ENCODE measurements around the gene FNDC3A. TPM values are rescaled to one million over a fixed set of nuclear protein-coding genes. Genes with fewer than 3 reads are reported as not detected.

The FNDC3A gene, protein sequence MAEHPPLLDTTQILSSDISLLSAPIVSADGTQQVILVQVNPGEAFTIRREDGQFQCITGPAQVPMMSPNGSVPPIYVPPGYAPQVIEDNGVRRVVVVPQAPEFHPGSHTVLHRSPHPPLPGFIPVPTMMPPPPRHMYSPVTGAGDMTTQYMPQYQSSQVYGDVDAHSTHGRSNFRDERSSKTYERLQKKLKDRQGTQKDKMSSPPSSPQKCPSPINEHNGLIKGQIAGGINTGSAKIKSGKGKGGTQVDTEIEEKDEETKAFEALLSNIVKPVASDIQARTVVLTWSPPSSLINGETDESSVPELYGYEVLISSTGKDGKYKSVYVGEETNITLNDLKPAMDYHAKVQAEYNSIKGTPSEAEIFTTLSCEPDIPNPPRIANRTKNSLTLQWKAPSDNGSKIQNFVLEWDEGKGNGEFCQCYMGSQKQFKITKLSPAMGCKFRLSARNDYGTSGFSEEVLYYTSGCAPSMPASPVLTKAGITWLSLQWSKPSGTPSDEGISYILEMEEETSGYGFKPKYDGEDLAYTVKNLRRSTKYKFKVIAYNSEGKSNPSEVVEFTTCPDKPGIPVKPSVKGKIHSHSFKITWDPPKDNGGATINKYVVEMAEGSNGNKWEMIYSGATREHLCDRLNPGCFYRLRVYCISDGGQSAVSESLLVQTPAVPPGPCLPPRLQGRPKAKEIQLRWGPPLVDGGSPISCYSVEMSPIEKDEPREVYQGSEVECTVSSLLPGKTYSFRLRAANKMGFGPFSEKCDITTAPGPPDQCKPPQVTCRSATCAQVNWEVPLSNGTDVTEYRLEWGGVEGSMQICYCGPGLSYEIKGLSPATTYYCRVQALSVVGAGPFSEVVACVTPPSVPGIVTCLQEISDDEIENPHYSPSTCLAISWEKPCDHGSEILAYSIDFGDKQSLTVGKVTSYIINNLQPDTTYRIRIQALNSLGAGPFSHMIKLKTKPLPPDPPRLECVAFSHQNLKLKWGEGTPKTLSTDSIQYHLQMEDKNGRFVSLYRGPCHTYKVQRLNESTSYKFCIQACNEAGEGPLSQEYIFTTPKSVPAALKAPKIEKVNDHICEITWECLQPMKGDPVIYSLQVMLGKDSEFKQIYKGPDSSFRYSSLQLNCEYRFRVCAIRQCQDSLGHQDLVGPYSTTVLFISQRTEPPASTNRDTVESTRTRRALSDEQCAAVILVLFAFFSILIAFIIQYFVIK
- 1 to 10 TPM; 6.8 to 9.8 (median 8.0) TPM for polyA plus RNA-seq (ENCODE audit: low read depth in 6 of 6)

DNA sequence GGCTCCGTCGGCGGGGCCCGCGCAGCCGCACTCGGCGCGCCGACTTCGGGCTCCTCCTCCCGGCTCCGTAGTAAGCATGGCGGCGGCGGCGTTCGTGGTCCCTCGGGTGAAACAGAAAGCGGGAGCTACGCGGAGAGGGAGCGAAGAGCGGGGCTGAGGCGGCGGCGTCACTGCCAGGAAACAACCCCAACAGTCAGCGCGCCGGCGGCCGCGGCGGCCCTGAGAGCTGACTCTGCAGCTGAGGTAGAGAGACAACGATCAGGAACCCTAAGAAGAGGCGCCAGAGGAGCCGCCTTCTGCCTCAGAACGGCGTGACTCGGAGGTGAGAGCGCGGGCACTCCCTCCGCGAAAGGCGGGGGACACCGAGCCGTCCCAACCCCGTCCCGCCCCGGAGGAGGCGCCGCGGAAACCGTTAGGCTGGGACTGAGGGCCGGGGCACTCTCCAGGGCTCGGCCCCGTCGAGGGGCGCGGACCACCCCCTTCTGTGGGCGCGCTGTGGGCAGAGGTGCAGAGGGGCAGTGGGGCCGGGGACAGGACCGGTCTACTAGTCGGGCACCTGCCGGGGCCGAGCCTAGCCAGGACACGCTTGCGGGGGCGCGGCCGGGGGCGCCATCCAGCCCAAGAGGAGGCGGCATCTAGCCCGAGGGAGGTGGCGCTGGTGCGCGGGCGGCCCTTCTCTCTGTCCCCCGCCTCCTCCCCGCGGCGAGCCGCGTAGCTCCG is at the start of gene FNDC3A:
TSS of gene FNDC3A (plus strand) at position 57 of the 720 bp plus-strand sequence. CDS start 30,279 bp downstream, outside the sequence.
- peaks cover 10 to 17% of the 10 kb centered on the region in 2 donors for H3K36me3 Mint-ChIP-seq
- peak within 1 kb of the TSS; percentile 93 to 99 (median 97) for H3K4me3 Mint-ChIP-seq
- H3K9me3 Mint-ChIP-seq = peaks cover 9 to 23% (median 11%) of the 10 kb centered on the region in 7 donors
- ATAC-seq (ENCODE audit: low read depth in 2 of 2) (peak; percentile 69 to 71), DNase-seq (peak; percentile 84)
- H3K4me1 Mint-ChIP-seq = peaks cover 27 to 43% (median 42%) of the 10 kb centered on the region in 3 donors
- peak within 1 kb of the TSS; percentile 91 to 99 (median 99) for H3K27ac Mint-ChIP-seq
- H3K27me3 Mint-ChIP-seq = peaks cover 5 to 8% (median 6%) of the 10 kb centered on the region in 3 donors

DNA sequence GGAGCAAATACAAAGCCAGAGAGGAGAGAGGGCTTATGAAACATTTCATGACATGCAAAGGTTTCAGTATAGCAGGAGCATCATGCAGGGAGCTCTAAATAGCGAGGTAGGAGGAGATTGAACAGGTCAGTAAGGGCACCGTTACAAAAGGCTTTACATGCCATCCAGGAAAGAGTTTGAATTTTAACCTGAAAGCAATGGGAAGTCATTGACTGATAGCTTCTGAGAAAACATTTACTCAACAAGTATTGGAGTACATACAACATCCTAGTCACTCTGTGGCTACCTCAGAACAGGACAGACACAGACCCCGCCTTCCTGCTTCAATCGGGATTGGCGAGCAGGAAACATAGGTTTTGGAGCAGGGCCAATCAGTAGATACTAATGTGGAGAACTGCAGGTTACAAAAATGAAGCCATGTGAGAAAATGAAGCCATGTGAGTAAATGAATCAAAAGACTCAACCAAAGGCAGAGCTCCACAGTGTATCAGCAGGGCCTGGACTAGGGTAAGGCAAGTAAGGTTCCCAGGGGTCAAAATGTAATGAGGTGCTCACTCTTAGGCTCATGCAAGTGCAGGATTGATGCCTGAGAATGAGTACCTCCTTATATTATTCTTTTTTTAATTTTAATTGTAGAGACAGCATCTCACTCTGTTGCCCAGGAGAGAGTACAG is 46.8 kb upstream of the FNDC3A start:
- no peak for DNase-seq
- no peak overlapping the region for H3K4me3 Mint-ChIP-seq
- no peak for ATAC-seq (ENCODE audit: low read depth in 2 of 2)
- H3K9me3 Mint-ChIP-seq = peaks cover 0 to 9% (median 3%) of the 10 kb centered on the region in 7 donors
- peak overlapping the region in 1 of 6 donors; percentile 0 for H3K27ac Mint-ChIP-seq
- H3K27me3 Mint-ChIP-seq = peaks cover 9 to 16% (median 12%) of the 10 kb centered on the region in 3 donors
- H3K36me3 Mint-ChIP-seq = peaks cover 0 to 5% of the 10 kb centered on the region in 2 donors
- no peaks in the 10 kb centered on the region for H3K4me1 Mint-ChIP-seq

DNA sequence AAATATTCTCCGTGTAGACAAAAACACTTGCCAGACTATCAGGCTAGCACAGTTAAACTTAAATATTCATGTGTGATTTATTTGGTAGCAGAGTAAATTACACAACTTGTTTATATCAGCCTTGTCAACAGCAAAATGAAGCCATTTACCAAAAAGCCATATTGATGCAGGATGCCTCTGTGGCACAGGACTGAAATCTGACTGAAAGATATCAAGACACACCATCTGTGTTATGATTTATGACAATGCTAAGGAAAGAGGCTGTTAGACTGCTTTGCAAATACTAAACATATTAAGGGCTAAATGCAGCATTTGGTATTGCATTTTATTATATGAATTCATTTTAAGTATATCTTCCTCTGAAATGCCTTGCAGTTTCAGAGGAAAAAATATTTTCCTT is 44.8 kb upstream of the FNDC3A start:
- H3K36me3 Mint-ChIP-seq = peaks cover 0 to 8% of the 10 kb centered on the region in 2 donors
- H3K27ac Mint-ChIP-seq = no peak overlapping the region
- no peaks in the 10 kb centered on the region for H3K4me1 Mint-ChIP-seq
- H3K27me3 Mint-ChIP-seq = peaks cover 10 to 20% (median 17%) of the 10 kb centered on the region in 3 donors
- ATAC-seq (ENCODE audit: low read depth in 2 of 2) = no peak
- no peak for DNase-seq
- peaks cover 0 to 26% (median 8%) of the 10 kb centered on the region in 7 donors for H3K9me3 Mint-ChIP-seq
- H3K4me3 Mint-ChIP-seq = no peak overlapping the region

DNA sequence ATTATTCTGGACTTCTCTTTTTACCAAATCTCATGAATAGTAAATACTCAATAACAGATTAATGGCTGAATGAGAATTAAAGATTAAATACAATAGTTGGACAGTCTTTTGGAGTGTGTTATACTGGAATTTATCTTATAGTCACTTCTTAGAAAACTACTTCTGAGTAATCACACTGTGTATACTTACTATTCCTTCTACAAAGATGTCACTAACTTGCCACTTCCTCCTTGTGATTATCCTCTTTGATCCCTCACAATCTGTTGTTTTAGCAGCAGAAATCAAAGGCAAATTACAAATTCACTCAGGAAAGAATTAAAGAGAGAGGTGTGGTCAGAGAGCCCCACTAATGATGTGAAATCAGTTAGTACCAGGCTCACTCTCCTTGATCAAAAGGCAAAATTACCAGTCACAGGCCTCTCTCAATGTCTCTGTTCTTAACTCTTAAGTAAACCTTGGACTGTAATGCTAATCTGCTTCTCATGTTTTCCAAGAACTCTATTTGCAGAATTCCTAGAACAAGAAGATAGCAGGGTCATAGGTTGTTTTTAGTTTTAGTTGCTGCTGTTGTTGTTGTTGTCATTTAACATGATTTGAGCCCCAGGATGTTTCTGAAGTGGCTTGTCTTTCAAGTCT is 37.3 kb upstream of the FNDC3A start:
- Mint-ChIP-seq H3K4me3 (no peak overlapping the region), H3K27me3 (peaks cover 6 to 19% (median 7%) of the 10 kb centered on the region in 3 donors), H3K9me3 (peaks cover 0 to 22% (median 4%) of the 10 kb centered on the region in 7 donors), H3K36me3 (peaks cover 0 to 7% of the 10 kb centered on the region in 2 donors), H3K4me1 (no peaks in the 10 kb centered on the region), H3K27ac (no peak overlapping the region)
- no peak for DNase-seq
- no peak for ATAC-seq (ENCODE audit: low read depth in 2 of 2)

DNA sequence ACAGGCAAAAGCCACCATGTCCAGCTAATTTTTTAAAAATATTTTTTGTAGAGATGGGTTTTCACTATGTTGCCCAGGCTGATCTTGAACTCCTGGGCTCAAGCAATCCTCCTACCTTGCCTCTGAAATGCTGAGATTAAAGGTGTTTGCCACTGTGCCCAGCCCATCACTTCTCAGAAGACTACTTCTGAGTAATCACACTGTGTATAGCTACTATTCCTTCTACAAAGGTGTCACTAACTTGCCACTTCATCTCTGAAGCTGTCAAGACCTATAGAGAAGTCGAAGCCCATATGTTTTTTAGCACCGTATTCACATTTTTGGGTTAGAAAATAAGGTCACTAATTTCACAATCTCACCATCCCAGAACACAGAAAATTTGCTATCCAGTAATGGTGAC is 36.0 kb upstream of the FNDC3A start:
- no peak for DNase-seq
- Mint-ChIP-seq H3K4me3 (no peak overlapping the region), H3K9me3 (peaks cover 0 to 9% (median 0%) of the 10 kb centered on the region in 7 donors), H3K27me3 (peaks cover 0 to 10% (median 4%) of the 10 kb centered on the region in 3 donors), H3K27ac (no peak overlapping the region), H3K4me1 (no peaks in the 10 kb centered on the region), H3K36me3 (no peaks in the 10 kb centered on the region)
- no peak for ATAC-seq (ENCODE audit: low read depth in 2 of 2)

DNA sequence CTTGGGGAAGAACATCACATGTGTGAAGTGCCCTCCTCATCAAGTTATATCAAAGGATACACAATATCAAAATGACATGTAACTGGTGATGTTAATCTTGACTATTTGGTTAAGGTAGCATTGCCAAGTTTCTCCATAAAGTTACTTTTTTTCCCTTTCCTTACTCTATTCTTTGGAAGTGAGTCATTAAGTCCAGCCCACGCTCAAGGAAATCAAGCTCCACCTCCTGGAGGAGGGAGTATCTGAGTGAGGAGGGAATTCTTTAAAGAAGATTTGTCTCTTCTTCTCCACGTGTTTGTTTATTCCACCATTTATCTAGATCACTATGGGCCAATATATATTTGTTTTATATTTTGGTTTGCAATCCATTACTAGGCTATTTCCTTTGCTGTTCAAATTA is 33.6 kb upstream of the FNDC3A start:
- DNase-seq (no peak), ATAC-seq (ENCODE audit: low read depth in 2 of 2) (no peak)
- Mint-ChIP-seq H3K4me1 (no peaks in the 10 kb centered on the region), H3K36me3 (no peaks in the 10 kb centered on the region), H3K4me3 (no peak overlapping the region), H3K9me3 (no peaks in the 10 kb centered on the region), H3K27ac (no peak overlapping the region), H3K27me3 (peaks cover 0 to 10% (median 0%) of the 10 kb centered on the region in 3 donors)

DNA sequence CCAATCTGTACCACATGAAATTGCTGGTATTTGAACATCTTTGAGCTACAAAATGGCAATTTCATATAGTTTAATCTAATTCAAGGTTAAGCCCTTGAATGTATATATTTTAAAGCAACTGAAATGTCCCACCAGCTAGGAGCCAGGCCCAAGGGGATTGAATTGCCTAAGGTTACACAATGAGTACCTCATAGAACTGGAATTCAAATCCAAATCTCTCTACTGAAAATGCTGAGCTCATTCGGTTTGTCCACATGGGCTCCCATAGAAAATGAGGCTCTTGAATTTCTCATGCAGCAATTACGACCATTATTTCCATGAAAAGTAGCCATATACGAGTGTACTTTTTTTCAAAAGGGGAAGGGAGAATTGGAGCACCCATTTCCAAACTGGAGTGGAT is 31.5 kb upstream of the FNDC3A start:
- no peak overlapping the region for H3K27ac Mint-ChIP-seq
- peaks cover 0 to 10% (median 0%) of the 10 kb centered on the region in 3 donors for H3K27me3 Mint-ChIP-seq
- DNase-seq (no peak), ATAC-seq (ENCODE audit: low read depth in 2 of 2) (no peak)
- H3K4me3 Mint-ChIP-seq = no peak overlapping the region
- no peaks in the 10 kb centered on the region for H3K4me1 Mint-ChIP-seq
- H3K9me3 Mint-ChIP-seq = no peaks in the 10 kb centered on the region
- H3K36me3 Mint-ChIP-seq = no peaks in the 10 kb centered on the region

DNA sequence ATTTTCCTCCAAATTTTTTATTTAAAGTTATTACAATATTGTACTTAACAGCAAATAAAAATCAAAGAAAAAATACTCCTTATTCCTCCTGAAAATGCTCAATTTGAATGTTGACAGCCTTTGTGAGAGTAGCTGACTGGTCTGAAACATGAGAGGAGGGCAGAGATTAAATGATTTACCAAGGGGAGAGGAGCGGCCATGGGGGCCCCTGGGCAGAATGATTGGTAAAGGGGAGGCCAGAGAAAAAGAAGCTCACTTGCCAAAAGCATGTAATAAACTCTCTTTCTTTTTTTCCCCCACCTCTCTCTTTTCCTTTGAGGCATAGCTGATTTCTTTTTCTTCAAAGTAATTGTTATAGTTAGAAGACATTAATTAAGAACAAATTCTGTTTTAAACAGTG is 30.1 kb upstream of the FNDC3A start:
- H3K27me3 Mint-ChIP-seq = peaks cover 0 to 6% (median 0%) of the 10 kb centered on the region in 3 donors
- H3K36me3 Mint-ChIP-seq = no peaks in the 10 kb centered on the region
- no peak overlapping the region for H3K4me3 Mint-ChIP-seq
- H3K4me1 Mint-ChIP-seq = no peaks in the 10 kb centered on the region
- DNase-seq = no peak
- ATAC-seq (ENCODE audit: low read depth in 2 of 2) = no peak
- no peak overlapping the region for H3K27ac Mint-ChIP-seq
- H3K9me3 Mint-ChIP-seq = no peaks in the 10 kb centered on the region

DNA sequence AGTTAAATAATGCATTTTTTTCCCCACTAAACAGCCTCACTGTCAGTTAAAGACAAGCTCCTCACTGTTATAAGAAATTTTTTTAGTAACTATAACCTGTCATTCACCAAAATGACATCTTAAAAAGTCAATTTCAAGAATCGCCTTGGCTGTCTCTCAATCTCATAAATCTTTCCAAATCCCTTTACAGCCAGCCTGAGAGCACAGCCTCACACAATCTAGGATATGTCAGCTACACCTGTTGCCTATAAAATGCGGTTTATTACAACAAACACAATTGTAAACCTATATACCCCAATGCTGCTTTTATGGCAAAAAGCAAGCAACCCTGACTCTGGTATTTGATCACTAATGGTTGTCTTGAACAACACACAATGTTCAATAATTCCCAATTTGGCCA is 29.5 kb upstream of the FNDC3A start:
- Mint-ChIP-seq H3K27me3 (peaks cover 0 to under 1% (median 0%) of the 10 kb centered on the region in 3 donors), H3K4me1 (no peaks in the 10 kb centered on the region), H3K9me3 (no peaks in the 10 kb centered on the region), H3K4me3 (no peak overlapping the region), H3K27ac (no peak overlapping the region), H3K36me3 (no peaks in the 10 kb centered on the region)
- ATAC-seq (ENCODE audit: low read depth in 2 of 2) (no peak), DNase-seq (no peak)

DNA sequence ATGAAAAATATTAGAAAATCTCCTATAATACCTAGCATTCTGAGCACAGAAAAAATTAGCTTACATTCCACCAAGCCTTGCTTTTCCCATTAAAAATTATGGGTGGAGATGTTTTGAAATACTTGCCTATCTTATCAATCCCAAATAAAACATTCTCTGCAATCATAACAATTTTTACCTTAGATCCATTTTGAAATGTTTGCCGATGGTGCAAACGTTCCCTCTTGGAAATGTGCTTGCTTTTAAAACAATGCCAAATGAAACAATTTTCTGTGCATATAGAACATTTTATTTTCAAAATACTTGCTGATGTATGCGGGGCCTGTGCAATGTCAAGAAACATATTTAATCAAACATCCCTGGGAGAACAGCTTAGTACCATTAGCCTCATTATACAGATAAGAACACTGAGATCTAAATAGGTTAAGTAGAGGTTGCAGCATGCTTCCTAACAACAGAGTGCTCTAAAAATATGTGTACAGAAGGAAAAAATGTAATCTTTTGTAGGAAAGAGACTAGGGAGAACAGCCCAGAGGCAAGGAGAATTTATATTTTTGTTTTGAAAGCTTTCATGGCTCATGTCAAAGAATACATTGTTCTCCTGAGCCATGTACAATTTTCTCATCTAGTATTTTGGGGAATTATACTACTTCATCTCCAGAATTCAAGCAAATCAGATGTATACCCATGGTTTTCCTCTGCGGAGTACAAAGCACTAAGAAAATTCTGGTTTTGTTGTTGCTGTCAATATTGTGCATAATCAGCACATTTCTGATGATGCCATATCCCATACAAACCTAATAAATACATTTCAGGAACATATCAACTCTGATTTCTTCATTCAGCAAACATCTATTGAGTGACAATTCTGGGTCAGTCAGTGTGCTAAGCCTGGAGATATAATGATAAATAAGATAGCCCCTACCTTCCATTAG is 25.9 kb upstream of the FNDC3A start:
- no peak for DNase-seq
- Mint-ChIP-seq H3K36me3 (no peaks in the 10 kb centered on the region), H3K9me3 (no peaks in the 10 kb centered on the region), H3K4me1 (no peaks in the 10 kb centered on the region), H3K27ac (no peak overlapping the region), H3K27me3 (no peaks in the 10 kb centered on the region), H3K4me3 (no peak overlapping the region)
- no peak for ATAC-seq (ENCODE audit: low read depth in 2 of 2)

DNA sequence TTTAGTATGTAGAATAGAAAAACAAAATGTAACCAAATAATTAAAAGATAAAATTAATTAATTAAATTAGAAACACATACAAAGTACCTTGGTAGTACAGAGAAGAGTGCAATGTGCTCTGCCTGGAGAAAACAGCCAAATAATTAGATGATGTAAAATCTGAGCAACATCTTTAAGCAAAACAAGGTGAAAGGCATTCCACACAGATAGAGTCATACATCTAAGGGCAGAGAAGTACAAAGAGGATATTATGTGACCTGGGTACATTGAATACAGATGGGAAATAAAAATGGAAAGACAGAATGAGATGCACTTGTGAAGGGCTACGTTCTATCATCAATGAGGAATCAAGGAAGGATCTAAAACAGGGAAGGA is 25.2 kb upstream of the FNDC3A start:
- Mint-ChIP-seq H3K36me3 (no peaks in the 10 kb centered on the region), H3K9me3 (no peaks in the 10 kb centered on the region), H3K27me3 (no peaks in the 10 kb centered on the region), H3K4me1 (no peaks in the 10 kb centered on the region), H3K4me3 (no peak overlapping the region), H3K27ac (no peak overlapping the region)
- no peak for ATAC-seq (ENCODE audit: low read depth in 2 of 2)
- DNase-seq = no peak

Measured in naive B cell (primary cell).